GM12801 (cell line): ENCODE measurements around the gene ANKRD18B.

Experiments used
- TF ChIP-seq, protein P1 (sequence below): IDR thresholded peaks from one replicate; pipeline ENCODE4 v1.5.1; 2011; ENCODE audit warnings: control low read depth; ENCODE audit not compliant: insufficient read length; ENCODE audit errors: extremely low read depth

ANKRD18B gene

GRCh38 chr9:33506626-33507370 lies 17.3 kb upstream of the ANKRD18B start:
- TF ChIP-seq, protein P1, sequence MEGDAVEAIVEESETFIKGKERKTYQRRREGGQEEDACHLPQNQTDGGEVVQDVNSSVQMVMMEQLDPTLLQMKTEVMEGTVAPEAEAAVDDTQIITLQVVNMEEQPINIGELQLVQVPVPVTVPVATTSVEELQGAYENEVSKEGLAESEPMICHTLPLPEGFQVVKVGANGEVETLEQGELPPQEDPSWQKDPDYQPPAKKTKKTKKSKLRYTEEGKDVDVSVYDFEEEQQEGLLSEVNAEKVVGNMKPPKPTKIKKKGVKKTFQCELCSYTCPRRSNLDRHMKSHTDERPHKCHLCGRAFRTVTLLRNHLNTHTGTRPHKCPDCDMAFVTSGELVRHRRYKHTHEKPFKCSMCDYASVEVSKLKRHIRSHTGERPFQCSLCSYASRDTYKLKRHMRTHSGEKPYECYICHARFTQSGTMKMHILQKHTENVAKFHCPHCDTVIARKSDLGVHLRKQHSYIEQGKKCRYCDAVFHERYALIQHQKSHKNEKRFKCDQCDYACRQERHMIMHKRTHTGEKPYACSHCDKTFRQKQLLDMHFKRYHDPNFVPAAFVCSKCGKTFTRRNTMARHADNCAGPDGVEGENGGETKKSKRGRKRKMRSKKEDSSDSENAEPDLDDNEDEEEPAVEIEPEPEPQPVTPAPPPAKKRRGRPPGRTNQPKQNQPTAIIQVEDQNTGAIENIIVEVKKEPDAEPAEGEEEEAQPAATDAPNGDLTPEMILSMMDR: no peak

DNA sequence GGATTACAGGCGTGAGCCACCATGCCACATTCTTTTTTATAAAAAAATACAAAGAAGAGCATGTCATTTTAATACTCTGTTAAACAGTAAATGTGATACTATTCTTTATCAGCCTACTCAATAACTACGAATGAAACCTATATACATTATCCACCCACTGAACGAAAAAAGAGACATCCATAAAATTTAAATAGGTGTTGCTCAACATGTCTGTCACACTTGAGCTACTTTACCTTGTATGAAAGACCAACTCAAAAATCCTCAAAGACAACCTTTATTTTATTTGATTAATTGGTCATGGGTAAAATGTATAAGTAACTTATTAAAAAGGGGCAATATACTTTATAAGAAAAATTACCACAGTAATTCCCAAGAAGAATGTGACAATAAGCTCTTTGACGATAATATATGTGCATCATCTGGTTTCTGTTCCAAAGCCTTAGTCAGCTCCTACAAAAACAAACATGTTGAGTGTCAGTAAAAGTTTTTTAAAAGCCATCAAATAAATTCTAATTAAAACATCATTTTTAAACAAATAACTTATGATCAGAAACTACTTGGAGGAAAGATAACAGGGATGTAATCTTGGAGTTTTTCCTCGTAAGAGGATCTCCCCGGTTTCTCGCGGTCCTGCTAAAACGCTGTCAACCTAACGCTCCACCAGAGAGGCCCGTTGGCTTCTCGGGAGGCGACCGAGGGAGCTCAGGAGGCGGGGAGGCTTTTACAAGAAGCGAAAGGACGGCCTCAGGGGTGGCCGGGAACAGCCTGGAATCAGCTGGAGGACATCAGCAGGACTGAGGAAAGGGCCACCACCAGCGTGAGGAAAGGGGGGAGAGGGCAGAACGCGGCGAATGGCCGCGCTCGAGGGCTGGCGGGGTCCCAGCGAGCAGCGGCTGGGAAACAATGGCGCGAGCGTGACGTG lies 13.5 kb upstream of the ANKRD18B start:
- TF ChIP-seq, protein P1: no peak

- TF ChIP-seq, protein P1: no peak
Observed at GRCh38 chr9:33517373-33517772, 6.7 kb upstream of the ANKRD18B start.

DNA sequence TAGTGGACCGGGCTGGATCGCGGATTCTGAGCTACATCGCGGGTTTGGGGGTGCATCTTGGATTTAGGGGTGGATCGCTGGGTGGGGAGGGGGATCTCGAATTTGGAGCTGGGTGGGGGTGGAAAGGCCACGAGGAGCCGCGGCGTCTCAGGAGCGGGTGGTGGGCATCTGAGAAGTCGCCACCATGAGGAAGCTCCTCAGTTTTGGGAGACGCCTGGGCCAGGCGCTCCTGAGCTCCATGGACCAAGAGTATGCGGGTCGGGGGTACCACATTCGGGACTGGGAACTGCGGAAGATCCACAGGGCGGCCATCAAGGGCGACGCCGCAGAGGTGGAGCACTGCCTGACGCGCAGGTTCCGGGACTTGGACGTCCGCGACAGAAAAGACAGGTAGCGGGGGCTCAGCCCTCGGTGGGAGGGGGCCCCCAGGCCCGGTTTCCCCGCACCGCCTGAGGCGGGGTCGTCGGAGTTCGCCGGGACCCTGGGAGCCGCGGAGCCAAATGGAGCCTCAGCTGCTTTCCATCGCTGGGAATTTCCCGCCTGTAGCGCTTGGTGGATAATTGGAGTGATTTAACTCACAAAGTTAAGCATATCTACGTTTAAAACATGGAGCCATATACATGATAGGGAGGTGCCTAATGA lies 376 bp downstream of the ANKRD18B start:
- TF ChIP-seq, protein P1: no peak

DNA sequence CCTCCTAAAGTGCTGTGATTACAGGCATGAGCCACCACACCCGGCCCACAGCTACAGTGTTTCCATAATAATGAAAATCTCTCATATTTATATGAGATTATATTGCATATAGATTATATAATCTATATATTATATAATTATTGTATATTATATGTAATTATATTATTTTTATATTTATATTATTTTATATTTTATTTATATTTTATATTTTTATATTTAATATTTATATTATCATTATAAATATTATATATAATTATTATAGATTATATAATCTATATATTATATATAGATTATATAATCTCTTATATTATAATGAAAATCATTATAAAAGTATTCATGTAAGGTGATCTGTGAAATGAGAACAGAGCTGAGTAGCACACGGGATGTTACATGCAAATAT lies 11.5 kb downstream of the ANKRD18B start:
- TF ChIP-seq, protein P1: no peak

DNA sequence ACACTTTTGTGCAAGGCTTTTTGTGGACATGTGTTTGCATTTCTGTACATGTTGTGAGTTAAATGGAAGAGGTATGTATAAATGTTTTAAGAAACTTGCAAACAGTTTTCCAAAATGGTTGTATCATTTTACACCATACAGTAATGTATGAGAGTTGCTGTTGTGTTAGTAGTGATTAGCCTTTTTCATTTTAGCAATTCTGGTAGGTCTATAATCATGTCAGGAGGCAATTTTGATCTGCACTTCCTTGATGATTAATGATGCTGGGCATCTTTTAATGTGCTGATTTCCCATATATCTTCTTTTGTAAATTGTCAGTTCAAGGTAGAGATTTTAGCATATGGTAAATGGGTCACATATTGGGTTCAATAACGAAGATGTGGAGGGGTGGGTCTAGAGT lies 87.3 kb downstream of the ANKRD18B start:
- TF ChIP-seq, protein P1: no peak
